HL-60 (cell line): ENCODE measurements around the gene TNFSF13B.
A peak's percentile ranks its signal among the peaks of the same experiment; 100 is the strongest.

ENCODE experiments used
- DNase-seq, 2 experiments: peaks; one replicate each; pipeline ENCODE4 v3.0.0-alpha.2; 2010 to 2020; ENCODE audit warnings: low read depth in 1 of 2, low spot score in 1 of 2
- H3K27ac ChIP-seq: fragments of 250-450 bp; sonication (Bioruptor Pico); replicated peaks from 2 replicates; pipeline ENCODE4 v1.5.1; 2020; ENCODE audit warnings: mild to moderate bottlenecking, moderate library complexity
- H3K27me3 ChIP-seq: fragments of 250-450 bp; sonication (Bioruptor Pico); 2 replicates; pipeline ENCODE4 v1.5.1; 2021; ENCODE audit warnings: mild to moderate bottlenecking, moderate library complexity; ENCODE audit not compliant: insufficient read depth, poor library complexity, severe bottlenecking
- H3K4me3 ChIP-seq: replicated peaks from 2 replicates; pipeline ENCODE4 v1.5.1; 2011; ENCODE audit warnings: mild to moderate bottlenecking, control low read depth, low read length; ENCODE audit not compliant: insufficient read depth
- CTCF ChIP-seq: IDR thresholded peaks from one replicate; pipeline ENCODE4 v1.5.1; 2011; ENCODE audit warnings: low read length, control low read depth, inconsistent platforms; ENCODE audit not compliant: insufficient read depth
- GABPA ChIP-seq: IDR thresholded peaks from 2 replicates; pipeline ENCODE4 v1.6.1; 2012; ENCODE audit warnings: low read depth
- POLR2AphosphoS5 ChIP-seq: IDR thresholded peaks from 2 replicates; pipeline ENCODE4 v1.6.1; 2012; ENCODE audit warnings: low read depth
- REST ChIP-seq: IDR thresholded peaks from 2 replicates; pipeline ENCODE4 v1.6.1; 2012; ENCODE audit warnings: low read depth; ENCODE audit not compliant: insufficient replicate concordance
- SPI1 ChIP-seq: IDR thresholded peaks from 2 replicates; pipeline ENCODE4 v1.6.1; 2012; ENCODE audit warnings: low read depth, mild to moderate bottlenecking, borderline replicate concordance

Gene TNFSF13B

GRCh38 chr13:108328848-108329247, 59.3 kb downstream of the TNFSF13B start:
- no peak overlapping the region for H3K4me3 ChIP-seq
- no peaks in the 10 kb centered on the region for H3K27me3 ChIP-seq
- TF ChIP-seq SPI1 (no peak), GABPA (no peak), POLR2AphosphoS5 (no peak), REST (no peak), CTCF (no peak)
- no peak for DNase-seq
- no peak overlapping the region for H3K27ac ChIP-seq

GRCh38 chr13:108332791-108333190, 63.3 kb downstream of the TNFSF13B start:
- H3K27ac ChIP-seq: no peak overlapping the region
- TF ChIP-seq SPI1 (peak; percentile 80), CTCF (no peak)
- no peak overlapping the region for H3K4me3 ChIP-seq
- no peaks in the 10 kb centered on the region for H3K27me3 ChIP-seq
- no peak for DNase-seq

- Histone ChIP-seq H3K27me3 (no peaks in the 10 kb centered on the region), H3K4me3 (no peak overlapping the region), H3K27ac (peak overlapping the region; percentile 15; the same call in 1 of the 2 replicates)
- DNase-seq: peak in 1 of 2 experiments; percentile 36
- no peak for TF ChIP-seq GABPA
- no peak for TF ChIP-seq REST
- TF ChIP-seq CTCF: peak; percentile 46
- no peak for TF ChIP-seq SPI1
Observed at GRCh38 chr13:108342369-108343289, 73.1 kb downstream of the TNFSF13B start.

- no peak for TF ChIP-seq CTCF
- TF ChIP-seq POLR2AphosphoS5: no peak
- no peak overlapping the region for H3K4me3 ChIP-seq
- no peak for DNase-seq
- H3K27me3 ChIP-seq: no peaks in the 10 kb centered on the region
- no peak overlapping the region for H3K27ac ChIP-seq
Observed at GRCh38 chr13:108345016-108345415, 75.5 kb downstream of the TNFSF13B start.
